Activated CD4-positive, alpha-beta T cell treated with anti-CD3 and anti-CD28 coated beads, Interleukin-2, amount 10 ng/mL, durations not matched to agents 24 days and 14 days (primary cell): ENCODE results near the gene ADCY6. TPM values are rescaled to one million over a fixed set of nuclear protein-coding genes. Genes with fewer than 3 reads are reported as not detected.

Experiments
- DNase-seq: peaks from one replicate; pipeline ENCODE4 v3.0.0; 2022
- H3K27ac Mint-ChIP-seq: one replicate; pipeline ENCODE4 v1.8.0; 2022; ENCODE audit warnings: mild to moderate bottlenecking, mixed read lengths
- H3K27me3 Mint-ChIP-seq: one replicate; pipeline ENCODE4 v1.8.0; 2022; ENCODE audit warnings: mixed read lengths
- H3K36me3 Mint-ChIP-seq: one replicate; pipeline ENCODE4 v1.8.0; 2022; ENCODE audit warnings: low read depth, mild to moderate bottlenecking, mixed read lengths
- H3K4me1 Mint-ChIP-seq: one replicate; pipeline ENCODE4 v1.8.0; 2021; ENCODE audit warnings: mixed read lengths
- H3K4me3 Mint-ChIP-seq: one replicate; pipeline ENCODE4 v1.8.0; 2022; ENCODE audit warnings: mild to moderate bottlenecking, moderate library complexity, mixed read lengths
- H3K9me3 Mint-ChIP-seq: one replicate; pipeline ENCODE4 v1.8.0; 2021; ENCODE audit warnings: mixed read lengths
- intact Hi-C: fragments of 100-400 bp; cut with micrococcal nuclease; formaldehyde crosslinking; loops from one replicate; pipeline ENCODE4 v1.15.1; 2023
- total RNA-seq: library from RNA; stranded (reverse); gene quantifications from 2 replicates; pipeline ENCODE4 v1.2.3, GENCODE V29; 2022

The ADCY6 gene
- total RNA-seq, 1 donor from 2014 or later: 0.14 TPM

DNA sequence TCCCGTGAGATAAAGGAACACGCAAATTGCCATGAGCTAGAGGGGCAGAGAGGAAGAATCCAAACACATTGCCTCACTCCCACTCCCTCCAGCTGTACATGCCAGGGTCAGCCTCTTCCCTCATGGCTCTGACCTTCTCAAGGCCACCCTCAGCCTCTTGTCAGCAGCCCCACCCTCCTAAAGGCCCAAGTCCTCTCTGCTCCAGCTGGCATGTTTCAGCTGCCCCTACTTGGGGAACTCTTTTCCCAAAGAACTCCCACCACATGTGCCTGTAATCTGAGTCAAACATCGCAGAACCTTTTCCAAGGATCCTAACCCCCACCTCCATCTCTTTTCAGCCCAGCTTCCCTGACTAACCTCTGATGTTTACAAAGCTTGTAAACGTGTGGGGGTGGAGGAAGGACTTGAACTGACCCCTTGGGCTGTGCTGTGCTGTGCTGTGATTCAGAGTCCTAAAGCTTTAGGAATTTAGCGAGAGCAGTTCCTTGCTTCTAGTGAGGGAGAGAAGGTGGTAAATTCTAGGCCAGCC lies 22.1 kb upstream of the ADCY6 start:
- no peaks in the 10 kb centered on the region for H3K9me3 Mint-ChIP-seq
- DNase-seq: peak; percentile 53
- H3K27ac Mint-ChIP-seq: no peak overlapping the region
- intact Hi-C loops: loop anchor here (10.0 kb wide), 1 partner anchor 626 kb away; the partner anchor contains the start of gene CCDC184
- no peak overlapping the region for H3K4me3 Mint-ChIP-seq
- peaks cover 2% of the 10 kb centered on the region for H3K36me3 Mint-ChIP-seq
- peaks cover 5% of the 10 kb centered on the region for H3K27me3 Mint-ChIP-seq
- H3K4me1 Mint-ChIP-seq: peaks cover 19% of the 10 kb centered on the region

GRCh38 chr12:48807981-48808380 lies 19.1 kb upstream of the ADCY6 start:
- no peaks in the 10 kb centered on the region for H3K9me3 Mint-ChIP-seq
- H3K27me3 Mint-ChIP-seq: peaks cover 4% of the 10 kb centered on the region
- H3K4me3 Mint-ChIP-seq: no peak overlapping the region
- H3K27ac Mint-ChIP-seq: no peak overlapping the region
- H3K4me1 Mint-ChIP-seq: peaks cover 10% of the 10 kb centered on the region
- no peaks in the 10 kb centered on the region for H3K36me3 Mint-ChIP-seq
- intact Hi-C loops: no loop called here
- no peak for DNase-seq

DNA sequence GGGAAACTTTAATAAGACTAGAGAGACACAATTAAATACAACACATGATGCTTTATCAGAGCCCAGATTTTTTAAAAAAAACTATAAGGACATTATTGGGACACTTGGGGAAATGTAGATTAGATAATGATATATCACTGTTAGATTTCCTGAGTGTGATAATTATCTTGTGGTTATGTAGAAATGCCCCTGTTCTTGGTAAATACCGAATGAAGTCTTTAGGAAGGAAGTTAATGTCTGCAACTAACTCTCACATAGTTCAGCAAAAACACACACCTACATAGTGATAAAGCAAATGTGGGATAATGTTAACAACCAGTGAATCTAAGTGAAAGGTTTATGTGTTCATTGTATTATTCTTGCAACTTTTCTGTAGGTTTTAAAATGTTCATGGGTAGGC lies 14.8 kb upstream of the ADCY6 start:
- Mint-ChIP-seq H3K27me3 (peaks cover 4% of the 10 kb centered on the region), H3K9me3 (no peaks in the 10 kb centered on the region), H3K4me3 (no peak overlapping the region), H3K27ac (no peak overlapping the region), H3K36me3 (no peaks in the 10 kb centered on the region), H3K4me1 (peaks cover 7% of the 10 kb centered on the region)
- DNase-seq: no peak
- intact Hi-C loops: no loop called here

DNA sequence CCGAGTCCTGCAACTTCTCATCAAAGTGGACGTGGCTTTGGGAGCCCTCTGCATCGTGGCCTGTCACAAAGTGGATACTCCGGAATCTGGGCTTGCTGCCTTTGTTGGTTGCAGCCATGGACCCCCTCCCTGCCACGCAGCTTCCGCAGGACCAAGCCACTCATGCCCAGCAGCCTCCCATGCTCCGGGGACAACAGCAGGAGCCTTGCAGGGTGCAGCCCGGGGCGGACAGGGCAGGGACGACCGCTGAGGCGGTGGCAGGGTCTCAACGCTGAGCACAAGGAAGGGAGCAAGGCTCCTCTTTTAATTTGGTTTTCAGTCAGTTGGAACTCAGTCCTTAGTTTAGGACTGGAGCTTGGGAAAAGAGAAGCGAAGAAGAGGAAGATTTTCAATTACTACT lies 12.1 kb upstream of the ADCY6 start:
- H3K27me3 Mint-ChIP-seq: peaks cover 4% of the 10 kb centered on the region
- H3K9me3 Mint-ChIP-seq: no peaks in the 10 kb centered on the region
- no peak overlapping the region for H3K4me3 Mint-ChIP-seq
- no peak overlapping the region for H3K27ac Mint-ChIP-seq
- no peaks in the 10 kb centered on the region for H3K36me3 Mint-ChIP-seq
- intact Hi-C loops: no loop called here
- no peak for DNase-seq
- H3K4me1 Mint-ChIP-seq: peaks cover 5% of the 10 kb centered on the region

DNA sequence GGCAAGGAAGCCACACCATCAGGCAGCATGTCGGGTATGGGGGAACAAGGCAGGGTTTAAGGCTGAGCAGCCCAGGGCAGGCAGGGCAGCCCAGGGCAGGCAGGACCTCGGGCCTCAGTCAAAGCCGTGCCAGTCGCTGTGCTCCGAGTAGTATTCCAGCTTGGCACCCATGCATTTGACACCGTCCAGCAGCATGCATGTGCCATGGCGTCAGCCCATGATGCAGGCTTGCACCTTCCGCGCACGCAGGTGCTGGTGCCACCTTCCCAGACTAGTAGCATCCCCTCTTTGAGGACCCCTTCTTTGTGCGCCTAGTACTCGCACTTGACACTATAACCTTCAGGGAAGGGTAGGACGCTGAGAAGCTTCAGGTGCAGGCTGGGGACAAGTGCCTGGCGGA lies 11.6 kb upstream of the ADCY6 start:
- Mint-ChIP-seq H3K4me3 (no peak overlapping the region), H3K27ac (no peak overlapping the region), H3K36me3 (no peaks in the 10 kb centered on the region), H3K27me3 (peaks cover 5% of the 10 kb centered on the region), H3K9me3 (no peaks in the 10 kb centered on the region), H3K4me1 (peaks cover 6% of the 10 kb centered on the region)
- no peak for DNase-seq
- intact Hi-C loops: no loop called here

DNA sequence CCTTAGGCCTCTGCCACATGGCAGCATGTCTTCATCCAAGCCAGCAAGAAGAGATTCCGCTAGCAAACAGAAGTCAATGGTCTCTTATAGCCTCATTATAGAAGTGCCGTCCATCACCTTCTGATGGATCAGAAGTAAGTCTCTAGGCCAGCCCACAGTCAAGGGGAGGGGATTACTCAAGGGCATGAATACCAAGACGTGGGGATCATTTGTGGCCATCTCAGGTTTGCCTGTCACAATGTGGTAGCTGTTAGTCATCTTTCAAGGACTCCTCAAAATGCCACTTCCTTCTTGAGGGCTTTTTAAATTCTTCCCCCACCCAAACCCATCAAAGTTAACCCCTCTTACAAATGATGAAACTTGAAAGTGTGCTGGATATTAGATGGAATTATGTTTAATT lies 8.1 kb upstream of the ADCY6 start:
- intact Hi-C loops: loop anchor here (1.0 to 5.0 kb wide), 3 partner anchors 18 to 255 kb away; no protein-coding TSS in a partner anchor
- no peaks in the 10 kb centered on the region for H3K36me3 Mint-ChIP-seq
- H3K27ac Mint-ChIP-seq: no peak overlapping the region
- no peaks in the 10 kb centered on the region for H3K9me3 Mint-ChIP-seq
- H3K27me3 Mint-ChIP-seq: peaks cover 13% of the 10 kb centered on the region
- peaks cover 3% of the 10 kb centered on the region for H3K4me1 Mint-ChIP-seq
- no peak overlapping the region for H3K4me3 Mint-ChIP-seq
- DNase-seq: no peak

DNA sequence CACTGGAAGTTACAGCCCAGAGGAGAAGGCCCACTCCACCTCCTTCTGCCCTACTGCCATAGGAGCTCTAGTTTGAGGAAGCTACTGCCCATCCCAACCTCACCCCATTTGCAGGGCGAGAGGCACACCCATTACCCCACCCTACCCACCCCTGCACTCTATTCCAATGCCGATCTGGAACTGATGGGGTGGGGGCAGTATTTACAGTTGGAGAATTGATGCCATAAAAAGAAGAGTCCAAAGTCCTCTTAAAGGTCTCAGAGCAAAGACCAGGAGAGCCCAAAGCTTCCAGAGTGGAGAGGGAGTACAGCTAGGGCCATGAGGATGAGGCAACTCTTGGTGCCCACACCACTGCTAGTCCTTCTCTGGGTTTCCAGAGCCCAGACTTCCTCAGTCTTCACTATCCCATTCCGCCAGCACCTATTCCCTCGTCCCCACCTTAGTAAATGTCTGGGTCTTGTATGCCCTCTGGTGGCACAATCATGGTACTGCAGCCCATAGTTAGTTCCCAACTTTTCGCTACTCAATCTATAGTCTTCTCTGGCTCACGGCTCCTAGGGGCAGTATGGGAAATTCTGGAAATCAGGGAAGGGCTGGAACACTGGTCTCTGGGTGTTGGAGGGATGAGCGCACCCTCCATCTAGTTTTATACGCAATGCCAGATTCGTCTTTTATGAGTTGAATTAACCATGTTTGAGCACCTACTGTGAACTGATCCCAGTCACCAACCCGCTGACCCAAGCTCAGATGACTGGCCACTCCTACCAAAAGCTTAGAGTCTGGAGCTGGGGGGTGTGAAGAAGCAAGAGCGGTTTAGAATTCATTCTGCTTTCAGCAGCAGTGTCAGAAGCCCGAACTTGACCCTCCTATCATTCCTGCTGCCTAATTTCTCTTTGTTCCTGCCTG lies 6.9 kb upstream of the ADCY6 start:
- peaks cover 15% of the 10 kb centered on the region for H3K27me3 Mint-ChIP-seq
- H3K36me3 Mint-ChIP-seq: no peaks in the 10 kb centered on the region
- peaks cover 3% of the 10 kb centered on the region for H3K4me1 Mint-ChIP-seq
- intact Hi-C loops: loop anchor here (1.0 to 5.0 kb wide), 3 partner anchors 19 to 254 kb away; no protein-coding TSS in a partner anchor
- no peak overlapping the region for H3K4me3 Mint-ChIP-seq
- peak; percentile 87 for DNase-seq
- H3K27ac Mint-ChIP-seq: no peak overlapping the region
- H3K9me3 Mint-ChIP-seq: no peaks in the 10 kb centered on the region

DNA sequence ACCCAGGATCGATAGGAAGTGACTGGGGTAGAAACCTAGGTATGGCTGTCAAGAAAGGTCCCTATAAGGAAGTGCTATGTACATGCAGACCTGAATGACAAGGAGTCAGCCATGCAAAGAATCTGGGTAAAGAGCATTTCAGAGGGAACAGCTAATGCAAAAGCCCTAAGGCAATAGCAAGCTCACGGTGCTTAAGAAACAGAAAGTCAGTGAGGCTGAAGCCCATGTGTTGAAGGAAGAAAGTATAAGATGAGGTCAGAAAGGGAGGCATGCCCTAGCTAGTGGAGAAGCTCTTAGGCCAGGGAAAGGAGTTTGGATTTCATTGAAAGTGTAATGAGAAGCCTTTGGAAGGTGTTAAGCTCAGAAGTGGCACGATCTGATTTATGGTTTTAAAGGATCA lies 6.0 kb upstream of the ADCY6 start:
- no peak overlapping the region for H3K4me3 Mint-ChIP-seq
- no peak for DNase-seq
- H3K27me3 Mint-ChIP-seq: peaks cover 23% of the 10 kb centered on the region
- no peaks in the 10 kb centered on the region for H3K36me3 Mint-ChIP-seq
- H3K27ac Mint-ChIP-seq: no peak overlapping the region
- H3K9me3 Mint-ChIP-seq: no peaks in the 10 kb centered on the region
- H3K4me1 Mint-ChIP-seq: peaks cover 3% of the 10 kb centered on the region
- intact Hi-C loops: loop anchor here (5.0 kb wide), 1 partner anchor 253 kb away; no protein-coding TSS in a partner anchor

DNA sequence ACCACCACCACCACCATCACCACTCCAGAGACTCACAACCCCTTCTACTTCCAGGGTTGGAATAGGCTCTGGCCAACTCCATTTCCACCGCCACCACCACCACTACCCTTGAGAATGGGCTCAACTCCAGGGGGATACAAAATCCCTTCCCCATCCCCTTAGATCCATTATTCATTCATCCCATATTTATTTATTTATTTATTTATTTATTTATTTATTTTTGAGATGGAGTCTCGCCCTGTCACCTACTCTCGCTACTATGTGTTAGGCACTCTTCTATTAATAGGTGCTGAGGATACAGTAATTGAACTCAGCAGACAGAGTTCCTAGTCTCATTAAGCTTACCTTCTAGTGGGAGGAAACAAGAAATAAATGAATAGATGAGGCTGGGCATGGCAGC lies 4.8 kb upstream of the ADCY6 start:
- Mint-ChIP-seq H3K36me3 (no peaks in the 10 kb centered on the region), H3K27me3 (peaks cover 26% of the 10 kb centered on the region)
- intact Hi-C loops: no loop called here

GRCh38 chr12:48789858-48790326 lies 1.0 kb upstream of the ADCY6 start:
- Mint-ChIP-seq H3K27me3 (peaks cover 48% of the 10 kb centered on the region), H3K9me3 (no peaks in the 10 kb centered on the region), H3K36me3 (no peaks in the 10 kb centered on the region), H3K4me1 (peaks cover 2% of the 10 kb centered on the region), H3K27ac (no peak overlapping the region), H3K4me3 (peak overlapping the region; percentile 49)
- intact Hi-C loops: no loop called here
- DNase-seq: no peak

More for the DNA sequence above, 4.8 kb upstream of the ADCY6 start:
- Mint-ChIP-seq H3K4me3 (no peak overlapping the region), H3K9me3 (no peaks in the 10 kb centered on the region), H3K27ac (no peak overlapping the region), H3K4me1 (peaks cover 3% of the 10 kb centered on the region)
- DNase-seq: no peak

GRCh38 chr12:48788524-48788853 lies 400 bp downstream of the ADCY6 start:
- Mint-ChIP-seq H3K9me3 (no peaks in the 10 kb centered on the region), H3K4me3 (peak overlapping the region; percentile 72), H3K27ac (no peak overlapping the region), H3K27me3 (peaks cover 46% of the 10 kb centered on the region), H3K4me1 (peaks cover 2% of the 10 kb centered on the region), H3K36me3 (no peaks in the 10 kb centered on the region)
- intact Hi-C loops: no loop called here
- DNase-seq: no peak

DNA sequence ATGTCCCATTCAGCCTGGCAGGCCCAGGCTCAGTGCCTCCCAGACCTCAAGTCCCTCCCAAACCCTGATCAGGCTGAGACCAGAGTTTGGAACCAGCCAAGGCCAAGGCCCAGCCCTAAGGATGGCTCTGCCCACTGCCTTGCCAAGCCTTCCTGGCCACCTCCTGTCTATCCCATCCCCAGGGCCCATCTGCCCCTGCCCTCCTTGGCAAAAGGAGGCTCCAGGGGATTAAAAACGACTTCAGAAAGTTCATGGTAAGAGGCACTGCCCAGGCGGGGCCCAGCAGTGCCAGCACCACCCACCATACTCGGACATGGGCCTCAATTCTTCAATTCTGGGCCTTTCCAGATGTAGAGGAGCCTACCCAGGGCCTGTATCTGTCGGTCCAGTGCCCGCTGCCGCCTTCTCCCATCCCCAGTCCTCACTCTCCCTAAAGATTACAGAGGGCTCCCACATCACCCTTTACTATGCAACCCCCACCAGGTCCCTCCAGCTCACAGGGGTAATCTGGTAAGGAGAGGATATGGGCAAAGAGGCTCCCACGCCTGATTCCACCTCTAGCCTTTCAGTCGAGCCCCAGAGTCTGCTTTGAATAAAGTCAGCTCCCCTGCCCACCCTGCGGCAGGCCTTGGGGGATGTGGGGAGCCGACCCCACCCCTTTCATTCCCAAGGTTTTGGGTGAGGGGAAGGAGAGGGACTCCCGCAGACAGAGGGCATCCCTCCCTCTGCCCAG lies 932 bp downstream of the ADCY6 start:
- Mint-ChIP-seq H3K36me3 (no peaks in the 10 kb centered on the region), H3K4me3 (peak overlapping the region; percentile 72)
- intact Hi-C loops: no loop called here

GRCh38 chr12:48786591-48787544 lies 2.0 kb downstream of the ADCY6 start:
- Mint-ChIP-seq H3K27ac (no peak overlapping the region), H3K4me1 (peaks cover 2% of the 10 kb centered on the region), H3K4me3 (no peak overlapping the region), H3K36me3 (no peaks in the 10 kb centered on the region), H3K9me3 (no peaks in the 10 kb centered on the region), H3K27me3 (peaks cover 45% of the 10 kb centered on the region)
- no peak for DNase-seq
- intact Hi-C loops: no loop called here

More for the DNA sequence above, 932 bp downstream of the ADCY6 start:
- DNase-seq: no peak
- Mint-ChIP-seq H3K9me3 (no peaks in the 10 kb centered on the region), H3K27me3 (peaks cover 44% of the 10 kb centered on the region), H3K4me1 (peaks cover 2% of the 10 kb centered on the region), H3K27ac (no peak overlapping the region)
